NCI-H1694 treated with DMSO at 0.1 percent for 48 hours (cell line): ENCODE results near the gene AKTIP.
A peak's percentile ranks its signal among the peaks of the same experiment; 100 is the strongest.
"Not testable (repeated sequence)": the region's sequence is repeated elsewhere in the genome, so short reads cannot be mapped to it uniquely, and the experiment has no call there.

Experiments used
- DNase-seq: peaks from one replicate; lab custom pipeline; 2025; lab: John Stamatoyannopoulos, UW

The AKTIP gene

DNA sequence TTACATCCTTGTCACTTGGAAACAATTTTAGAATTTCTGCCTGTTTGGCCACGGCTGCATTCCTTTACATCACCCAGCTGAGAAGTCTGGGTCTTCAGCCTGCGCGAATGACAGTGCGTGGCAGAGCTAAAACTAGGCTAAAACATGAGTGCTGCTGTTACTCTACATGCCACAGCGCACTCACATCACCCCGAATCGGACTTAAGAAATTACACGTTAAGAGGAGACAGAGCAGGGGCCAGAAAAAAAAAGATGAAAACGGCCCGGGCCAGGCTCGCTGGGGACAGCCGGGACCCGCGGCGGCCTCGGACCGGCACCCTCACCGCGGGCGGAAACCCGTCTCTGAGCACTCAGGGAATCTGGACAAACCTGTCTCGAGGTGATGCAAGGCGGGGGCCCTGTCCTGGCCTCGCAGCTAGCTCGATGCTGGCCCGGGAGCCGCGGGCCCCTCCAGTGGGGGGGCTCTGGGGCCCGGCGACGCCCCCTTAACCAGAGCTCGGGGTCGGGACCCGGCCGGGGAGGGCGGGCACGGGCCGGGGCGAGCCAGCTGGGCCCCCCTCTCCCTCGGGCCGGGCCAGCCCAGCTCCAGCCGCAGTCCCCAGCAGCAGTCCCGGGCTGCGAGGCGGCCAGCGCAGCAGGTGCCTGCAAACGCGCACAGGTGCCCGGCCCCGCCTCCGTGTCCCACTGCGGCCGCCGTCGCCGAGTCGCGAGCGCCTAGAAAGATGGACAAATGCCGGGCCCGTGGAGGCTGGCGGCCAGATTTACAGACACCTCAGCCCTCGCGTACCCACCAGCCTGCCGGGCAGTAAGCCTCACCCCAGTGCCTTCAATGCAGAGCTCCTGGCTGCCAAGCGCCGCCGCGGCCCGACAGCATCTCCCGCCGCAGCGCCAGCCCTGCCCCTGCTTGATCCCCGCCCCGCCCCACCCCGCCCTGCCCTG lies at the start of gene AKTIP:
TSS of gene AKTIP (minus strand) at position 879 of the 939 bp plus-strand sequence. CDS start 2,950 bp downstream, outside the sequence.
- DNase-seq: no peak

DNA sequence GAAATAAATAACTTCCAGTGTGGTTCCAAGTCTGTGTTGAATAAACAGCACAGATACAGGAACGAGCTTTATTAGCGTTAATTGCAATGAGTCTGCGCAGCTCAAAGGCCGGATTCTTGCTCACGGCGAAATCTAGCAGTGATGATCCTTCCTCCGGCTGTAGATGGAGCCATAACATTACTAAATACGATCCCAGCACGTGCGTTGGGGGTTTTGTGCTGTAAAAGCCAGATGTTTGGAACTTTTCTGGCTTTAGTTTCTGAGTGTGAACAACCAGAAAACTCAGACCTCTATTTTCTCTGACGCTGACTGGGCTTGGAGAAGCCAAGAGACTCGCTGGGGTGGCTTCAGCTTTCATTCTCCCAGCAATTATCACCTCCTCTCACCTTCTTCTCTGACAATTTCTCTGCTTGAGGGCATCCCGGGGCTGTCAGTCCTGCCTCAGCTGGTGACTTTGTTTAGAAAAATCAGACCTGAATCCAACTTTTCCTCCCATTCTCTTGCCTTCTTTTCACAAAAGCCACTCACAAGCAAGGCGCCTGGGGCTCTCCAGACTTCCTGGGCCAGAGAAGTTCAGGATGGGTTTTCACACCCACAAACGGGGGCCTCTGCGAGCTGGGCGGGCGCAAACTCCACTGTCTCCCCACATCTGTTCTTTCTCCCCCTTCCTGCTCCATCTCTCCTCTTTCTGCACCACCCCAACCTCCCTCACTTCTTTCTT lies 47.1 kb upstream of the AKTIP start:
- DNase-seq: peak; percentile 86

DNA sequence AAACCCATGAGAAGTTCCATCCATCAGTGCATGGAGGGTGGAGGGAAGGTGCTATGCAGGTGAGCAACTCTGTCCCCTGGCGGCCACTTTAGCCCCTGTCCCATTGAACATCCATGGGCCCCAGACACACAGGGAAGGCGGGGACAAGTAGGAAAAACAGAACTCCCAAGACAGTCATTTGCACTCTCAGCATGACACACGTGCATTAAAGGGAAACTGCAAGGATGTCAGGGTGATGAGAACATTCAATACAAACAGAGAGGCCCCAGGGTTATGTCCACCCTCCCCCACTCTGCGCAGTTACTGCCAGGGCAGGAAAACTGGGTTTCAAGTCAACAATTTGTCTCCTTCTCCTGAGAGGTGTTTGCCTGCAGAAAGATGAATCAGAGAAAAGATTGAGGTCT lies 44.0 kb upstream of the AKTIP start:
- no peak for DNase-seq

DNA sequence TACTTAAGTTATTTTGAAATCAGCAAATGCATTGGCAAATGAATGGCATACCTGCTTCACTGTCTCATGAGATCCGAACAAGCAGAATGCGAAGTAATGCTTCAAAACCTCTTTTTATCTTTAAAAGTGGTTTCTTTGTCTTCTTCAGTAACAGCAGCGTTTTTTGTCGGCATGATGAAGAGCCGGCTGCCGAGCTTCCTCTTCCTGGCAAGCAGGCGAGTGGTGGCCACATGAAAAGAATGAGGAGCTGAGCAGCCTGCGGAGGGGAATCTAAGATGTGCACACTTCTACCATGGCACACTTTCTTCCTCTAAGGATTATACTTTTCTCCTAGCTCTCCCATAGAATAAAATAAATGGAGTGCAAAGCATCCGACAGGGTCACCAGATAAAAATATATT lies 42.4 kb upstream of the AKTIP start:
- no peak for DNase-seq

DNA sequence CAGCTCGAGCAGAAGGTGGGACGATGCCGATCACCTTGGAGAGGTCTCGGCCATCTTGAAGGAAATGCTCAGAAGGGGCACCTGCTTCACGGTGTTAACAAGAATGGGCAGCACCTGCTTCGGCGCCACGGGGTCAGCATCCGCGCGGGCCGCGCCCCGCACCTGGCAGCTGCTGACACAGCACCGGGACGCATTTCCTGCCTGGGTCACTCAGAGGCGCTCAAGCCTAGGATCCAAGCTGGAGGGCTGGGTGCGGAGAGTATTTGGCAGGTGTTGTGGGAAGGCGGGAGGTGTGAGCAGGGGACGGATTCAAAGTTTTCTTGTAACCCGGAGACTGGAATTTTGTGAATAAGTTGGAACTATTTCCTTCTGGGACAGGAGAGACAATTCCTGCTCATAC lies 39.3 kb upstream of the AKTIP start:
- DNase-seq: no peak

DNA sequence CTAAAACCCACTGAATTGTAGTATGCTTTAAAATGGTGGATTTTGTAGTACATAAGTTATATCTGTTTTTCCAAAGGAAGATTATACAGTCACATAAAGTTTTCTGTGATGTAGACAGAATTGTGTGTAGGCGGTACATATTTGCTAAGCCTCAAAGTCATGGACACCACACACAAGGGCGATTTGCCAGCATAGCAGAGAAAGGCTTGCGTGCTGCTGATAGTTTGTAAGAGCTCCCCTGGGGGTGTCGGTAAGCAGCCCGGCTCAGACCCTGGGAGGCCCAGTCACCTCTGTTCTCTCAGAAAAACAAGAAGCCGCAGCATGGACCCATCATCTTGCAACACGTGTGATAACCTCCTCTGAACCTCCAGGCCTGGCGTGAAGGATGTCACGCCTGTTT lies 38.3 kb upstream of the AKTIP start:
- DNase-seq: no peak

DNA sequence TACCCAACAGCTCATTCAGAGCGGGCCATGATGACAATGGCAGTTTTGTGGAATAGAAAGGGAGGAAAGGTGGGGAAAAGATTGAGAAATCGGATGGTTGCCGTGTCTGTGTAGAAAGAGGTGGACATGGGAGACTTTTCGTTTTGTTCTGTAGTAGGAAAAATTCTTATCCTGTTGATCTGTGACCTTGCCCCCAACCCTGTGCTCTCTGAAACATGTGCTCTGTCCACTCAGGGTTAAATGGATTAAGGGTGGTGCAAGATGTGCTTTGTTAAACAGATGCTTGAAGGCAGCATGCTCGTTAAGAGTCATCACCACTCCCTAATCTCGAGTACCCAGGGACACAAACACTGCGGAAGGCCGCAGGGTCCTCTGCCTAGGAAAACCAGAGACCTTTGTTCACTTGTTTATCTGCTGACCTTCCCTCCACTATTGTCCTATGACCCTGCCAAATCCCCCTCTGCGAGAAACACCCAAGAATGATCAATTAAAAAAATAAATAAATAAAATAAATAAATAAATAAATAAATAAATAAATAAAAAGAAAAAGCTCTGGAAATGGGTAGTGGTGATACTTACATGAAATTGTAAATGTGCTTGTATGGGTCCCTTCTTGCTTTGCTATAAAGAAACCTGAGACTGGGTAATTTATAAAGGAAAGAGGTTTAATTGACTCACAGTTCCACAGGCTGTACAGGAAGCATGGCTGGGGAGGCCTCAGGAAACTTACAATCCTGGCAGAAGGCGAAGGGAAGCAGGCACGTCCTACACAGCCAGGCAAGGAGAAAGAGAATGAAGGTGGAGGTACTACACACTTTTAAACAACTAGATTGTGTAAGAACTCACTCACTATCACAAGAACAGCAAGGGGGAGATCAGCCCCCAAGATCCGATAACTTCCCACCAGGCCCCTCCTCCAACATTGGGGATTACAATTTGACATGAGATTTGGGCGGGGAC lies 37.0 kb upstream of the AKTIP start:
- not testable (repeated sequence) for DNase-seq

DNA sequence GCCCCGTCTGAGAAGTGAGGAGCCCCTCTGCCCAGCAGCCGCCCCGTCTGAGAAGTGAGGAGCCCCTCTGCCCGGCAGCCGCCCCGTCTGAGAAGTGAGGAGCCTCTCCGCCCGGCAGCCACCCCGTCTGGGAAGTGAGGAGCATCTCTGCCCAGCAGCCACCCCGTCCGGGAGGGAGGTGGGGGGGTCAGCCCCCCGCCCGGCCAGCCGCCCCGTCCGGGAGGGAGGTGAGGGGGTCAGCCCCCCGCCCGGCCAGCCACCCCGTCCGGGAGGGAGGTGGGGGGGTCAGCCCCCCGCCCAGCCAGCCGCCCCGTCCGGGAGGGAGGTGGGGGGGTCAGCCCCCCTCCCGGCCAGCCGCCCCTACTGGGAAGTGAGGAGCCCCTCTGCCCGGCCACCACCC lies 36.3 kb upstream of the AKTIP start:
- DNase-seq: not testable (repeated sequence)

DNA sequence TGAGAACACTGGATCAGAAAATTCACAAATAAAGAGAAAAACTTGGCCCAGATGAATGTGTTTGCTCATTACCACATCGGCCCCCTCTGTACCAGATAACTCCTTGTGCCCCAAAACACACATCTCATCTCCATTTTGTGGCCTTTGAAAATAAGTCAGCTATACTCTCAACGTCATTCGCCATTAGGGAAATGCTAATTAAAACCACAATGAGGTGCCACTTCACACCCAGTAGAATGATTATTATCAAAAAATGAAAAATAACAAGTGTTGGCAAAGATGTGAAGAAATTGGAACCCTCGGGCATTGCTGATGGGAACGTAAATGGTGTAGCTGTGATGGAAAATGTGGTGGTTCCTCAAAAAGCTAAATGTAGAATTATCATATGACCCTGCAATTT lies 34.6 kb upstream of the AKTIP start:
- no peak for DNase-seq

DNA sequence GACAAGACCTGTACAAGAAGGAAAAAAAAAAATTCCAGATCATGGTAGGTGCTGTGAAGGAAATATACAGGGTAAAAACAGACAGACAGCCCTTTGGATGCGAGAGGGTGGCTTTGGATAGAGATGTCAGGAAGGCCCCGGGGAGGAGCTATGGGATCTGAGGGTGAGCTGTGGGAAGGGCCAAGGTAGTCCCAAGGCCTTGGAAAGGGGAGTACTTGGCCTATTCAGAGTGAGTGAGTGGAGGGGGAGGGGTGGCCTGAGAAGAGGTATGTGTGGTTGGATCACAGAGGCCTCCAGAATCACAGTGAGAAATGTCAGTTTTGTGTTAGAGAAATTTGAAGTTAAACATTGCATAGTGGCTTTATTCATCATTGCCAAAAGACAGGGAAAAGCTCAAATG lies 31.2 kb upstream of the AKTIP start:
- no peak for DNase-seq

DNA sequence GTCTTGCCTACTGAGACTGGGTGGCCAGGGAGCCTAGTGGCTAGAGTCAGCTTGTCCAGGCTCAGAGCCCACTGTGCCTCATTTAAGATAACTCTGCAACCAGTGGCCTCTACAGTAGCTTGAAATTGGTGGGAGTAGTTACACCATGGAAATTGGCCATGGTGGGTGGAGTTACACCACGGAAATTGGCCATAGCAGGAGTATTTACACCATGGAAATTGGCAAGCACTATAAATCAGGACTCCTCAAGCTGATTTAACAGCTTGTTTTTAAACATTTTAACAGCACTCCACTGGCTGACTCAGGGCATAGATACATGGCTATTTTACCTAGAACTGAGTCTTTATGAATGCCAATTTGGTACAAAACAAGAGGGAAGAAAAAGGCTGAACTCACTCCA lies 27.7 kb upstream of the AKTIP start:
- no peak for DNase-seq

DNA sequence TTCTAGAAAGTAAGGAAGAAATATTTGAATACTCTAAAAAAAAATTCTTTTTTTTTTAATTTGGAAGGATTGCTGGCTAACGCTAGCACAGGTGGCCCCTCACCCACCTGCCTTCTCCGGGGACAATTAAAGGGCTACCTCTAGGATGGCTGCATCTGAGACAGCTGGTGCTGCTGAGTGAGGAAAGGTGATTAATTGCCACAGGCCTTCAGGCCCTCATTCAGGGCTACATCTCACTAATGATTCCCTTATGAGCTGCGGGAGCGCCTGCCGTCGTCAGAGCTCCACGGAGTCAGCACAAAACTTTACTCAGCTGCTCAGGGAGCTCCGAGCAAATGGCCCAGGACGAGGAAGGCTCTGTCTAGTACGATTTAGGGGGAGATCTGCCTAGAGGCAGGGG lies 27.0 kb upstream of the AKTIP start:
- no peak for DNase-seq

DNA sequence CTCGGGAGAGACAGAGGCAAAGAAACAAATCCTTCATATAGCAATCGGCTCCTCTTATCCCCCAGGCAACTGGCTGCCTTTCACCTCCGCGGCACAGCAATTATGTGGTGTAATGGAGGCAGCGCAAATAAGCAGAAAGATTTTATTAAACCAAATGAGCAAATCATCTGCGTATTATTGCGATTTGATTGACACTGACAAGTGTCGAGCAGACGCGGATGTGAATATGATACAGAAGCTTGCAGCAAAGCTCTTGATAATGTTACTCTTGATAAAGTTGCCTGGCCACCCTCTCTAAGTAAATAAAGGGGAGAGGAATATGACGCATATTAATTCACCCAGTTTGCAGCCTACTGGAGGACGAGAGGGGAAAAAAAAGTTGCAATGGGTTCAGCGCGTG lies 26.5 kb upstream of the AKTIP start:
- DNase-seq: no peak

DNA sequence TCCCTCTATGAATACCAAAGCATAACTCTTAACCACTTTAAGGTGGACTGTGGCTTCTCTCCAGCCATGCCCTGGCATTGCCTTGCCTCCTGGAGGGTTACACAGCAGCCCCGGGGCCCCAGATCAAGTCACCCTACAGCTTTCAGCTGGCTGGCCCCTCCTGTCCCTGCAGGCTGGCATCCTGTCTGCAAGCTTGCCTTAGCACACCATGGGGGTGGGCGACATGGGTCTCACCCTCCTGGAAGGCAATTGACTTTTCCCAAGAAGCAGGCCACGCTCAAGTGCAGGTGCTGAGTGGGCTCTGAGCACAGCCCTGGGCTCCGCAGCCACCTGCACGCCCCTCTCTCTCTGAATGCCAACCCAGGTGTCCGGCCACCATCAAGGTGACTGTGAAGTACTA lies 25.8 kb upstream of the AKTIP start:
- no peak for DNase-seq

DNA sequence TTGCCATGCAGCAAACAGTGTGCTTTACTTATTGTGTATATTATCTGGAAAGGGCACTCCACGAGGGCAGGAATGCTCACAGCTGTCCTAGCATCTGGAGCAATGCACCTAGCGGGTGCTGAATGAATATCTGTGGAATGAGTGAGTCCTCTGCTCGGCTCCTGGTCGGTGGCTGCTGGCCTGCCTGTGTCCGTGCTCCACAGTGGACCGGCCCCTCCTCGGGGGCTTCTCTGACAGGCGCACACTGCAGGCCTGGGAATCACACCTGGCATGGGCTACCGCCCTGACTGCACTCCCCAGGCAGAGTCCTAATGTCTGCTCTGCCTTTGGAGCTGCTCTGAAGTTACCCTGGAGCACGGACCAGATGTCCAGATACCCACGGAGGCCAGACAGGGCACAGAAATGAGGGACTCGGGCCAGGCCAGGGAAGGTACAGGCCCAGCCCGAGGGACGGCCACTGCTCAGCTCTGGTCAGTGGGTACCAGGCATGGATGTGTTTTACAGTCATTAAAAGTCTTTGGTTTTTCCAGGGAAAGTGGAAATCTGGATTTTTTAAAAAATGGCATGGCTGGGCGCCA lies 21.1 kb upstream of the AKTIP start:
- DNase-seq: no peak

DNA sequence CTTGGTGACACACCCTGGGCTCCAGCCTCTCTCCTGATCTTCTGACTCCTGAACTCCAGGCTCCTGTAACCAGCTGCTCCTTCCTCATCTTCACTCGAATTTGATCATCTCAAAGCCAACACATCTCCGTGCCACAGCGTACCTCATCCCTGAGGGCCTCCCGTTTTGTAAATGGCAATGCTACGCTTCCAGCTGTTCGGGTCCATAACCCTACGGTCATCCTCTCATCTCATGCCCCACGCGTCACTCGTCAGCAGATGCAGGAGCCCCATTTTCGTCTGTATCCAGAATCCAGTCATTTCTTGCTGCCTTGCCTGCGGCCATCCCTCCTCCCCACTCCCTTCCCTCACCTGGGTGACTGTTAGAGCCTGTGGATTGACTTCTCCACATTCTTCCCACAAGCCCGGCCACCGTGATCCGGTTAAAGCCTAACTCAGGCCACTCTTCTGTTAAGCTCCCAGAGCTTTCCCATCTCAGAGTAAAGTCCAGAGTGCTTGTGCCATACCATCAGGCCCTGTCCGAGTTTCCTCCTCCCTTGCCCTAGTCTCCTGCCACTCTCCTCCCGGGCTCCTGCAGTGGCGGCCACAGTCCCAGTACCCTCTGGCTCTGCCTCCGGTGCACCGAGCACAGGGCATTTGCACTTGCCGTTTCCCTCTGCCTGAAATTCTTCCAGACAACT lies 20.3 kb upstream of the AKTIP start:
- DNase-seq: no peak

DNA sequence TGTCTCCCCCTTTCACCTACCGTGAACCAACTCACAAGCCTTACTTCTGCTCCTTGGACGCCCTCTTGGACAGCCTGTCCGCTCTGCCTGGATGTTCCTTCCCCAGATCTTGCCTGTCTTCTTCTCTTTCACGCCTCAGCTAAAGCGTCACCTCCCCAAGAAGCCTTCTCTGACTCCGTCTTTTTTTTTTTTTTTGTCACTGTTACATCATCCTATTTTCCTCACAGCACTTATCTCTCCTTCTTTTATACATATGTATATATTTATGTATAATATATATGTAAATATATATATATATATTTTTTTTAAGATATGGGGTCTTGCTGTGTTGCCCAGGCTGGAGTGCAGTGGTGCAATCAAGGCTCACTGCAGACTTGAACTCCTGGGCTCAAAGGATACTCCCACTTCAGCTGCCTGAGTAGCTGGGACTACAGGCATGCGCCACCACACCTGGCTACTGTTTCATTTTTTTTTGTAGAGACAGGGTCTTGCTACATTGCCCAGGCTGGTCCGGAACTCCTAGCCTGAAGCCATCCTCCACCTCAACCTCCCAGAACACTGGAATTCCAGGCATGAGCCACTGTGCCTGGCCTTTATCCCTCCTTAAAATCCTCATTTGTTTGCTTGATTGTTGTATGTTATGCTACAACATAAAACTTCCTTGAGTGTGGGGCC lies 16.5 kb upstream of the AKTIP start:
- DNase-seq: no peak

DNA sequence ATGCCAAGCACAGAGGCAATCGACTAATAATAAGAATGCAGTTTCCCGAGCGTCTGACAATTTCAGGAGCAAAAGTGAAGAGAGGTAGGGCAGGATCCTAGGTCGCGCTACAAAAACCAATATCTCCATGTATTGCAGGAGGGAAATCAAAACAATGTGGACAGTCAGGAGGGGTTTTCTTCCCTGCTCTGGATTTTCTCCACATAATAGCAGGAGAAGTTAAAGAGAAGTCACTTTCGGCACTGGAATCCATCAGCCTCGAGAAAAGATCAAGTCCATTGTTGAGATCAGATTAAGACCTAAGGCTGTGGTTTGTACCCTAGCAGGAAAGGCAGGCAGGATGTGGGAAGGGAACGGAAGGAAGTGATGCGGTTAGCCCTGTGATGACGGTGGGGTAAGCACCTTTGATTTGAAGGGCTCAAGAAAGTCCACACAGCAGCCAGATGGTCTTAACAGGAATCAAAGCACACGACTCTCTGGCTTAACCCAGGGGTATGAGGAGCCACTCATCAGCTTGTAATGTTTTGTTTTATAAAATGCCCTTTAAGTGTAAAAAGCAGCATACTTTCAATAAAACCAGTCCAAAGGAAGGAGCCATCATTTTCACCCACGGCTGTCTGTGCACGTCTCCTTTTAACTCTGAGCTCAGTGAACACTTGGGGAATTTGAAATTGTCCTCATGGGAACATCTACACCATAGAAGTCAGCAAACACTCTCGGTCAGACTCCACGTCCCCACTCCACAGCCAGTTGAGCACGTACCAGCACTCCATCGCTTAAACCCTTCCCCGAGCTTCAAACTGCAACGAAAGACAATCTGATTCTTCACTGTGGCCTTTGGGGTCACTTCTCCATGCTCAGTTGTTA lies 15.8 kb upstream of the AKTIP start:
- DNase-seq: no peak

DNA sequence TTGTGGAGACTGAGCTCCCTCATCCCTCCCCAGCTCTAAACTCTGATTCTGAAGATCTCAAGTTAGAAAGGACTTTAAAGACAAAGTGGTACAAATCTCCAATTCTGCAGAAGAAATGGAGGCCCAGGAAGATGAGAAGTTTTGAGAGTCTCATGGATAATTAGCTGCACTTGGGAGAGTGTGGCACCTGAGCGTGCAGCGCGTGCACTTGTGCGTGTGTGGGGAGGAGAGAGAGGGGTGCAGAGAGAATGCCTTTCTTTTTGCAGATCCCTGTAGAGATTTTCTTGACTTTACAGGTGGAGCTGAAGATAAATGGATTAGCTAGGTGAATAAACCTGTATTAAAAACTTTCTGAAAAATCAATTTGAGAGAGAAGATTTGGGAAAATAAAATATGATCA lies 14.8 kb upstream of the AKTIP start:
- DNase-seq: no peak

DNA sequence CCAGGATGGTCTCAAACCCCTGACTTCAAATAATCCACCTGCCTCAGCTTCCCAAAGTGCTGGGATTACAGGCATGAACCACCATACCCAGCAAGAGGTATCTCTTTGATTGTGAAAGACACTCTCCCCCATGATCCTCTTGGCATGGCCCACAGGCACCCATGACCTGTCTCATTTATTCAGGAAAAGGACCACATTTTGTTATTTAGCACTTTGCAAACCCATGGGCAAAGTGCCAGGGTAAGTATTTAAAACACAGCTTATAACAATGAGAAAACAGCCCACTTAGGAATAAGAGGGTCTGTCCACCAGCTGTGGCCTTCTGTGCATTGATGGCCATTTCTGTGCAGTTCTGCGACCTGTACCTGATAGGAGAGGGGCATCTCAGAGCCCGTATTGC lies 12.8 kb upstream of the AKTIP start:
- no peak for DNase-seq
